Measurements from ENCODE around the gene LRP11. TPM values are rescaled to one million over a fixed set of nuclear protein-coding genes. Genes with fewer than 3 reads are reported as not detected.

The LRP11 gene, protein sequence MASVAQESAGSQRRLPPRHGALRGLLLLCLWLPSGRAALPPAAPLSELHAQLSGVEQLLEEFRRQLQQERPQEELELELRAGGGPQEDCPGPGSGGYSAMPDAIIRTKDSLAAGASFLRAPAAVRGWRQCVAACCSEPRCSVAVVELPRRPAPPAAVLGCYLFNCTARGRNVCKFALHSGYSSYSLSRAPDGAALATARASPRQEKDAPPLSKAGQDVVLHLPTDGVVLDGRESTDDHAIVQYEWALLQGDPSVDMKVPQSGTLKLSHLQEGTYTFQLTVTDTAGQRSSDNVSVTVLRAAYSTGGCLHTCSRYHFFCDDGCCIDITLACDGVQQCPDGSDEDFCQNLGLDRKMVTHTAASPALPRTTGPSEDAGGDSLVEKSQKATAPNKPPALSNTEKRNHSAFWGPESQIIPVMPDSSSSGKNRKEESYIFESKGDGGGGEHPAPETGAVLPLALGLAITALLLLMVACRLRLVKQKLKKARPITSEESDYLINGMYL
- 119 and 130 TPM in 2 replicates for total RNA-seq

DNA sequence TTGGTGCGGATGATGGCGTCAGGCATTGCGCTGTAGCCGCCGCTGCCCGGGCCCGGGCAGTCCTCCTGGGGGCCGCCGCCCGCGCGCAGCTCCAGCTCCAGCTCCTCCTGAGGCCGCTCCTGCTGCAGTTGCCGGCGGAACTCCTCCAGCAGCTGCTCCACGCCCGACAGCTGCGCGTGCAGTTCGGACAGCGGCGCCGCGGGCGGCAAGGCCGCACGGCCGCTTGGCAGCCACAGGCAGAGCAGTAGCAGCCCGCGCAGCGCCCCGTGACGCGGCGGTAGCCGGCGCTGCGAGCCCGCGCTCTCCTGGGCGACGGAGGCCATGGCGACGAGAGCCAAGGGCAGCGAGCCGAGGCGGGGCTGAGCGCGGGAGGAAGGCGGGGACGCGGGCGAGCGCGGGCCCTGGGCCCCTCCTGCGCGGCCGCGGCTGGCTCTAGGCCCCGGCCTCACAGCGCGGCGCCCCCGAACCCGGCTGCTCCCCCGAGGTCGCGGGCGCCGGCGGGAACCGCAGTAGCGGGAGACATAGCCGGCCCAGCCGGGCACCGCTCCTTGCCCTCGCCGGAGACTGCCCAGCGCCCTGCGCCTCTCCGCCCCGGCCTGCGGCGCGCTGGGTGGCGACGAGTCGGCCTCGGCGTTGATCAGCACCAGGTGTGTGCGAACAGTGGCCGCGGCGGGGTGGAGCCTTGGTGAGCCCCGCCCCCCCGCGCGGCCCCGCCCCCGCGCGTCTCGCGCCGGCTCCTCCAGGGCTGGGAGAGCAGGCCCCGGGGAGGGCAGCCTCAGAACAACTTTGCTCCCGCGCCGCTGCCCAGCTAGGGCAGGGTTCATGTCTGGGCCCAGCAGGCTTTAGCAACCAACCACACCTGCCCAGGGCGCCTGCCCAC lies at the start of gene LRP11:
Gene LRP11 (minus strand): TSS at position 662 of the 880 bp plus-strand sequence. CDS start 339 bp downstream, at position 323.

DNA sequence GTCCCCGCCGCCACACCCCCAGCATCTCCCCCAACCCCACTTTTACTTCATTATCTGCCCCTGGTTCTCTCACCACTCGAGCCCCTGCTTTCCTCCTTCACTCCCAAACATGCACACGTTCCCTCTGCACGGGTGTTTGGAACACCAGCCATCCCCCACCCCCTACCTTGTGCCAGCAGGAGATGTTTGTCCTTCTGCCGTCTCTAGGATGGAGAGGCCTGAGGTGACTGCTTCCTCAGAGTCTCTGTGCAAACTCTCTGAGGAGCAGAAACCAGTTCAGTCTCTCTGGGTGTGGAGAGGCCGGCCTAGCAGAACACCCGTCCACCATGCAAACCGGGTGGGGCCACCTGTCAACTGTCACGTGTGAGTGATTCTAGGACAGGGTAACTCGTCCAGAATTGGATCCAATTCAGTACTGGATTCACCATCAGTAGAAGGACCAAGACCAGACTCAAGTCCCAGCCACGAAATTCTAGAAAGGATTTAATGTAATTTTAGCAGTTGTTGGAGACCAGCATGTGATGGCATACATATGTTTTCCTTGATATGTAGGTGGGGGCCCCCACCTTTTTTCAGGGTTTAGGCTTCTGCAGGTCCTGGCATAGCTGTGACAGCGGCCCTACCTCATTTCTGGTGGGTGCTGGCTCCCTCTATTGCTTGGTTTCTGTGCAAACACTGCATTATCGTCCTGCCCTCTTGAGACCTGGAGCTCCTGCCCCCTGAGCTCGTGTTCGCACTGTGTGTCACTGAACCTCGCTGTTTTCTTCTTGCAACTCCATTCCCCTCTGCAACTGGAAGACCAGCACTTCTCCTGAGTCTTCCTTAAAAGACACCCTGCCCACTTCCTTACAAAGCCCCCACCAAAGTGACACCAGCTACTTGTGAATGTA lies 33.9 kb upstream of the LRP11 start, which contains the start of gene RAET1E:
Gene RAET1E (minus strand): TSS at position 259 of the 890 bp plus-strand sequence. CDS start 7,212 bp downstream, outside the sequence.

Other genes starting within 250 kb of the LRP11 start
- gene KATNA1, start 215.6 kb downstream of the LRP11 start, total RNA-seq, result 32.5 and 38.9 TPM in 2 replicates
- gene LATS1, start 146.3 kb downstream of the LRP11 start, total RNA-seq, result 9.8 and 12.7 TPM in 2 replicates
- 15.7 and 25.7 TPM in 2 replicates for gene NUP43, start 117.8 kb downstream of the LRP11 start, total RNA-seq
- 108 and 161 TPM in 2 replicates for gene PCMT1, start 114.6 kb downstream of the LRP11 start, total RNA-seq
- gene RAET1E, start 33.8 kb upstream of the LRP11 start, total RNA-seq, result 0.14 TPM in 1 of 2 replicates, not detected in the other
- 0.55 and 1.8 TPM in 2 replicates for gene RAET1G, start 58.8 kb upstream of the LRP11 start, total RNA-seq
- gene ULBP2, start 77.7 kb upstream of the LRP11 start, total RNA-seq, result 12.4 and 13.7 TPM in 2 replicates
- gene ULBP1, start 99.6 kb upstream of the LRP11 start, total RNA-seq, result under 0.01 and 0.09 TPM in 2 replicates
- gene RAET1L, start 161.2 kb upstream of the LRP11 start, total RNA-seq, result not detected in 2 replicates
- 4.5 and 16.6 TPM in 2 replicates for gene ULBP3, start 204.8 kb upstream of the LRP11 start, total RNA-seq